HG03460 (cell line): ENCODE results near the gene DDX39A.
A peak's percentile ranks its signal among the peaks of the same experiment; 100 is the strongest.
"Not testable (repeated sequence)": the region's sequence is repeated elsewhere in the genome, so short reads cannot be mapped to it uniquely, and the experiment has no call there.

Experiments used
- ATAC-seq: cut with Tn5 transposase; IDR thresholded peaks from one replicate; pipeline ENCODE4 v1.9.1; 2021; ENCODE audit not compliant: unreplicated experiment

Gene DDX39A

GRCh38 chr19:14391156-14391821, 27.9 kb downstream of the DDX39A start:
- ATAC-seq, result no peak

- ATAC-seq, result no peak
These were observed 28.6 kb downstream of the DDX39A start for GRCh38 chr19:14390548-14390947.

- ATAC-seq, result no peak
These were observed 33.6 kb downstream of the DDX39A start for GRCh38 chr19:14385492-14385891.

GRCh38 chr19:14383661-14384555, 35.2 kb downstream of the DDX39A start:
- ATAC-seq, result peak; percentile 35

GRCh38 chr19:14381689-14382474, 37.3 kb downstream of the DDX39A start:
- no peak for ATAC-seq

GRCh38 chr19:14379294-14380065, 39.7 kb downstream of the DDX39A start:
- ATAC-seq, result no peak

- ATAC-seq, result no peak
These were observed 40.3 kb downstream of the DDX39A start for GRCh38 chr19:14378890-14379289.

GRCh38 chr19:14377883-14378328, 41.2 kb downstream of the DDX39A start:
- ATAC-seq, result no peak

GRCh38 chr19:14375582-14376291, 43.4 kb downstream of the DDX39A start:
- no peak for ATAC-seq

GRCh38 chr19:14375055-14375581, 44.0 kb downstream of the DDX39A start:
- ATAC-seq, result no peak

- not testable (repeated sequence) for ATAC-seq
These were observed 44.8 kb downstream of the DDX39A start for GRCh38 chr19:14374313-14374712.

- ATAC-seq, result not testable (repeated sequence)
These were observed 46.6 kb downstream of the DDX39A start for GRCh38 chr19:14372384-14373077.

GRCh38 chr19:14371301-14371821, 47.8 kb downstream of the DDX39A start:
- ATAC-seq, result no peak

- no peak for ATAC-seq
These were observed 48.2 kb downstream of the DDX39A start for GRCh38 chr19:14370940-14371280.

- no peak for ATAC-seq
These were observed 48.8 kb downstream of the DDX39A start for GRCh38 chr19:14370169-14370939.

GRCh38 chr19:14369399-14370168, 49.6 kb downstream of the DDX39A start:
- ATAC-seq, result no peak

- no peak for ATAC-seq
These were observed 51.1 kb downstream of the DDX39A start for GRCh38 chr19:14368011-14368513.
